Smooth muscle cell (in vitro differentiated cells): ENCODE results near the gene THBS2. TPM values are rescaled to one million over a fixed set of nuclear protein-coding genes. Genes with fewer than 3 reads are reported as not detected.
A peak's percentile ranks its signal among the peaks of the same experiment; 100 is the strongest.
"Not testable (repeated sequence)": the region's sequence is repeated elsewhere in the genome, so short reads cannot be mapped to it uniquely, and the experiment has no call there.

Source experiments
- DNase-seq: peaks from one replicate; lab custom pipeline; 2025; ENCODE audit not compliant: unreplicated experiment; lab: John Stamatoyannopoulos, UW
- H2AFZ ChIP-seq: fragments of 200-600 bp; sonication (generic); 2 replicates; pipeline ENCODE4 v1.6.0; 2016; ENCODE audit warnings: antibody characterized with exemption, low read depth, mild to moderate bottlenecking
- H3F3A ChIP-seq: fragments of 200-600 bp; sonication (generic); 2 replicates; pipeline ENCODE4 v1.6.0; 2017; ENCODE audit warnings: antibody characterized with exemption, low read depth
- H3K27ac ChIP-seq: fragments of 200-600 bp; sonication (generic); 2 replicates; pipeline ENCODE4 v1.5.1; 2016; ENCODE audit warnings: low read depth, mild to moderate bottlenecking
- H3K27me3 ChIP-seq: fragments of 200-600 bp; sonication (generic); 2 replicates; pipeline ENCODE4 v1.6.1; 2016; ENCODE audit warnings: low read depth, mild to moderate bottlenecking
- H3K36me3 ChIP-seq: fragments of 200-600 bp; sonication (generic); 2 replicates; pipeline ENCODE4 v1.5.1; 2016; ENCODE audit warnings: low read depth
- H3K4me1 ChIP-seq: fragments of 200-600 bp; sonication (generic); 2 replicates; pipeline ENCODE4 v1.5.1; 2016; ENCODE audit warnings: low read depth
- H3K4me2 ChIP-seq: fragments of 200-600 bp; sonication (generic); 2 replicates; pipeline ENCODE4 v1.6.0; 2016; ENCODE audit warnings: mild to moderate bottlenecking
- H3K4me3 ChIP-seq: fragments of 200-600 bp; sonication (generic); 2 replicates; pipeline ENCODE4 v1.5.1; 2016; ENCODE audit warnings: mild to moderate bottlenecking
- H3K79me2 ChIP-seq: fragments of 200-600 bp; sonication (generic); 2 replicates; pipeline ENCODE4 v1.6.0; 2016; ENCODE audit warnings: low read depth, mild to moderate bottlenecking
- H3K9ac ChIP-seq: fragments of 200-600 bp; sonication (generic); 2 replicates; pipeline ENCODE4 v1.6.0; 2016; ENCODE audit warnings: low read depth
- H3K9me3 ChIP-seq: fragments of 200-600 bp; sonication (generic); replicated peaks from 2 replicates; pipeline ENCODE4 v1.5.1; 2016; ENCODE audit warnings: low read depth
- H4K20me1 ChIP-seq: fragments of 200-600 bp; sonication (generic); 2 replicates; pipeline ENCODE4 v1.6.0; 2016; ENCODE audit warnings: low read depth
- WGBS: methylation state at CpG from one replicate; pipeline ENCODE4 v1.1.7; 2016; ENCODE audit warnings: low lambda C conversion rate; 5-methylcytosine and 5-hydroxymethylcytosine counted together
- polyA plus RNA-seq: library from polyadenylated mRNA; unstranded; fragments of >200 nt; fragmentation: Nextera tagmentation; extraction: Ambion mirVana; gene quantifications from 2 replicates; pipeline ENCODE4 v1.2.1, GENCODE V29; 2016
- total RNA-seq: library from RNA; depleted of rRNA; stranded (reverse); fragments of >200 nt; gene quantifications from 2 replicates; pipeline ENCODE4 v1.2.3, GENCODE V29; 2014
- TF ChIP-seq, protein P1 (sequence below): fragments of 200-600 bp; sonication (generic); IDR thresholded peaks from 2 replicates; pipeline ENCODE4 v1.5.1; 2017; ENCODE audit warnings: borderline replicate concordance, mild to moderate bottlenecking, antibody characterized with exemption; ENCODE audit not compliant: insufficient read depth, poor library complexity, severe bottlenecking

THBS2 gene
- total RNA-seq (10.1 and 16.2 TPM in 2 replicates), polyA plus RNA-seq (7.1 and 13.9 TPM in 2 replicates)

DNA sequence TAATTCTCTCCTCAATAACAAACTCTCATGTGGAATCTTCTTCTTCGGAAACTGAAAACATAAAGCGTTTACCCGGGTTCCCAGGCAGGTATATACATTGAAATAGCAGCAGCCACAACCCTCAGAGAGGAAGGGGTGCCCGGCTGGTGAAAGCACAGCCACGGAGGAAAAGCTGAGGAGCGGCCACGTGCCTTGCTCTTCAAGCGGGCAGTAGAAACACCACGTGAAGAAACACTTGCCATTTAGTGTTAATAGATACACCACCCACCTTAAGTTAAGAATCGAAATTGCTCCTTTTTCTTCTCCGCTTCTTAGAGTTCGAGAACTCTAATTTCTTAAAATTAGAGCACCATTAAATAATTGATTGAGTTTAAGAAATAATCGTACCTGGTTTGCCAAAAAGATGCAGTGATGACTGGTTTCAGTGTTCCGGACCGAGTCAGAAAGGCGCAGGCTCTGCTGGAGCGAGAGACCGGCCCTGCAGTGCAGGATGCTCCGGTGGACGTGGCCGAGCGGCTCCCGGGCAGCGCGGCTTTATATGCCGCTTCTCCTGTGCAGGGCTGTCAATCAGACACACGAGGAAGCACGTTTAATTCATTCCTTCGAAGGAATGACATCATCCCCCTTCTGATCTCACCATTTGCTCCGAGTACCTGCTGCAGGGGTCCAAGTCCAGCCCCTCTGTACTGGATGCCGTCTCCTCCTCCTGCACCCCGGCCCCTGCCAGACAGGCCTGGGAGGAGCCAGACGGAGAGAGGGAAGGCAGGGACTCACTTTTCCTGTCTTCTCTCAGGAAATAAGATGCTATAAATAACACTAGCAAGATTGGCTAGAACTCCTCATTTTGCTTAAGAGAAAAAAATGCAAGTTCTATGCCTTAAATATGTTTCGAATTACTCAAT lies at the start of gene THBS2:
TSS of gene THBS2 (minus strand) at position 510 of the 902 bp plus-strand sequence. CDS start 3,062 bp downstream, outside the sequence.
- H3K9me3 ChIP-seq, result no peaks in the 10 kb centered on the region
- H3F3A ChIP-seq, result no peaks in the 10 kb centered on the region
- H3K27me3 ChIP-seq, result peaks cover 35% of the 10 kb centered on the region
- no peak within 1 kb of the TSS for H3K27ac ChIP-seq
- H4K20me1 ChIP-seq, result no peaks in the 10 kb centered on the region
- peaks cover 16% of the 10 kb centered on the region for H3K4me1 ChIP-seq
- H3K4me3 ChIP-seq, result peak within 1 kb of the TSS; percentile 42
- no peak within 1 kb of the TSS for H3K9ac ChIP-seq
- no peaks in the 10 kb centered on the region for H3K36me3 ChIP-seq
- DNase-seq, result no peak
- WGBS, result 8% methylated on average over 34 of the region's 34 CpGs
- peak within 1 kb of the TSS; percentile 87 for H3K4me2 ChIP-seq
- no peaks in the 10 kb centered on the region for H3K79me2 ChIP-seq
- peak within 1 kb of the TSS; percentile 65 for H2AFZ ChIP-seq
- TF ChIP-seq, protein P1, sequence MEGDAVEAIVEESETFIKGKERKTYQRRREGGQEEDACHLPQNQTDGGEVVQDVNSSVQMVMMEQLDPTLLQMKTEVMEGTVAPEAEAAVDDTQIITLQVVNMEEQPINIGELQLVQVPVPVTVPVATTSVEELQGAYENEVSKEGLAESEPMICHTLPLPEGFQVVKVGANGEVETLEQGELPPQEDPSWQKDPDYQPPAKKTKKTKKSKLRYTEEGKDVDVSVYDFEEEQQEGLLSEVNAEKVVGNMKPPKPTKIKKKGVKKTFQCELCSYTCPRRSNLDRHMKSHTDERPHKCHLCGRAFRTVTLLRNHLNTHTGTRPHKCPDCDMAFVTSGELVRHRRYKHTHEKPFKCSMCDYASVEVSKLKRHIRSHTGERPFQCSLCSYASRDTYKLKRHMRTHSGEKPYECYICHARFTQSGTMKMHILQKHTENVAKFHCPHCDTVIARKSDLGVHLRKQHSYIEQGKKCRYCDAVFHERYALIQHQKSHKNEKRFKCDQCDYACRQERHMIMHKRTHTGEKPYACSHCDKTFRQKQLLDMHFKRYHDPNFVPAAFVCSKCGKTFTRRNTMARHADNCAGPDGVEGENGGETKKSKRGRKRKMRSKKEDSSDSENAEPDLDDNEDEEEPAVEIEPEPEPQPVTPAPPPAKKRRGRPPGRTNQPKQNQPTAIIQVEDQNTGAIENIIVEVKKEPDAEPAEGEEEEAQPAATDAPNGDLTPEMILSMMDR, result no peak

DNA sequence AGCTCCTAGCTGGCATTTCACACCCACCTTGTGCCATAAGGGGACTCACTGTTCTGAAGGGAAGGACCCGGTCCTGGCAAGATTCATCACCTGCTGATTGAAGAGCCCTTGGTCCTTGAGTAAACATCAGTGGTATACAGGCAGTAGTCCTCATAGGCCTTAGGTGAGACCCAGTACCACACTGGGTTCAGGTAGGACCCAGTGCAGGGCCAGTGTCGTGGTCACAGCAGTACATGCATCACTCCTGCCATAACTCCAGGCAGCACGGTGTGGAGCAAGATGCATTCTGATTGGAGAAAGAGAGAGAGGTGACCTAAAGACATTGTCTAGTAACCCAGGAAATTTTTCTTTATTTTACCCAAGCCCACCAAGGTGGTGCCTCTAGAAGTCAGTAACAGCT lies 49.1 kb upstream of the THBS2 start:
- 61% methylated on average over 3 of the region's 3 CpGs for WGBS
- Histone ChIP-seq H3K4me1 (no peaks in the 10 kb centered on the region), H3F3A (no peaks in the 10 kb centered on the region), H3K27me3 (no peaks in the 10 kb centered on the region), H3K4me3 (no peak overlapping the region), H3K36me3 (no peaks in the 10 kb centered on the region), H3K9ac (no peak overlapping the region), H3K79me2 (no peaks in the 10 kb centered on the region), H3K4me2 (no peak overlapping the region), H3K9me3 (no peaks in the 10 kb centered on the region), H4K20me1 (no peaks in the 10 kb centered on the region), H3K27ac (no peak overlapping the region), H2AFZ (no peak overlapping the region)
- no peak for DNase-seq
- TF ChIP-seq, protein P1, result no peak

DNA sequence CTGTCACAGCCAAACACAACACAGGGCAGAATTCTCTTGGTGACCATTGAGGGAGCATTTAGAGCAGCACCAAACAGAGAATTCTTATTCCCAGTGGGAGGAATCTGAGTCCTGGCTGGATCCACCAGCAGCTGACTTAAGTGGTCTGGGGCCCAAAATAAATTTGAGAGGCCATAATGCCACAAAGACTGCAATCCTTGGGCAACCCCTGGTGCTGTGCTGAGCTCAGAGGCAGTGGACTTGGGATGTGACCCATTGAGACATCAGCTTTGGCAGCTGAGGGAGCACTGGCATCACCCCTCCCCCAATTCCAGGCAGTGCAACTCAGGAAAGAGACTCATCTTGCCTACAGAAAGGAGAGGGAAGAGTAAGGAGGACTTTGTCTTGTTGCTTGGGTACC lies 48.6 kb upstream of the THBS2 start:
- Histone ChIP-seq H3F3A (no peaks in the 10 kb centered on the region), H3K9ac (no peak overlapping the region), H4K20me1 (no peaks in the 10 kb centered on the region), H3K9me3 (no peaks in the 10 kb centered on the region), H3K4me2 (no peak overlapping the region), H3K4me3 (no peak overlapping the region), H3K79me2 (no peaks in the 10 kb centered on the region), H3K36me3 (no peaks in the 10 kb centered on the region), H2AFZ (no peak overlapping the region), H3K27ac (no peak overlapping the region), H3K4me1 (no peaks in the 10 kb centered on the region), H3K27me3 (no peaks in the 10 kb centered on the region)
- TF ChIP-seq, protein P1, result no peak
- DNase-seq, result no peak

DNA sequence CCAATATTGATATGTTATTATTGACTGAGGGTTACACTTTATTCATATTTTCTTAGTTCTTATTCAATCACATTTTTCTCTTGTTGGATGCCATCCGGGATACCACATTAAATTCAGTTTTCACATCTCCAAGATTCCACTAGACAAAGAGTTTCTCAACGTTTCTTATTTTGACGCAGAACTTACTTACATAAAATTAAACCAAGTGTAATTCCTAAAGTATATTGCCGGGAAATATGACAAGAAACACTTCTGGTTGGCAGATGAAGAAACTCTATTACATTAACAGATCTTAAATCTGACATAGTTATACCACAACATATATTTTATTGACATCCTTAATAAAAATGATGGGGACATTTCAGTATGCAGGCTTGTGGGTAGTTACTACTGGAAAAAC lies 47.3 kb upstream of the THBS2 start:
- Histone ChIP-seq H3K36me3 (no peaks in the 10 kb centered on the region), H3K4me2 (no peak overlapping the region), H4K20me1 (no peaks in the 10 kb centered on the region), H3K9me3 (no peaks in the 10 kb centered on the region), H2AFZ (no peak overlapping the region), H3K27me3 (no peaks in the 10 kb centered on the region), H3K4me3 (no peak overlapping the region), H3K79me2 (no peaks in the 10 kb centered on the region), H3K4me1 (no peaks in the 10 kb centered on the region), H3K9ac (no peak overlapping the region), H3F3A (no peaks in the 10 kb centered on the region), H3K27ac (no peak overlapping the region)
- TF ChIP-seq, protein P1, result no peak
- no peak for DNase-seq
- 88% methylated on average over 4 of the region's 4 CpGs for WGBS

DNA sequence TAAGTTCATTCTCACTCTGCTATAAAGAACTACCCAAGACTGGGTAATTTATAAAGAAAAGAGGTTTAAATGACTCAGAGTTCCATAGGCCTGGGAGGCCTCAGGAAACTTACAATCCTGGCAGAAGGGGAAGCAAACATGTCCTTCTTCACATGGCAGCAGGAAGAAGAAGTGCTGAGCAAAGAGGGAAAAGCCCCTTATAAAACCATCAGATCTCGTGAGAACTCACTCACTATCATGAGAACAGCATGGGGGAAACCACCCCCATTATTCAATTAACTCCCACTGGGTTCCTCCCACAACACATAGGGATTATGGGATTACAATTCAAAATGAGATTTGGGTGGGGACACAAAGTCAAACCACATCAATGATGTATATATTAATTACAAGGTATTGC lies 45.0 kb upstream of the THBS2 start:
- WGBS, result 87% methylated on average over 1 of the region's 1 CpG
- H3K4me2 ChIP-seq, H2AFZ ChIP-seq, H3K9ac ChIP-seq, H3K27ac ChIP-seq, H4K20me1 ChIP-seq, H3K27me3 ChIP-seq, H3K4me3 ChIP-seq, H3K9me3 ChIP-seq, H3K79me2 ChIP-seq, H3K36me3 ChIP-seq, DNase-seq, H3K4me1 ChIP-seq, H3F3A ChIP-seq: not testable (repeated sequence)
